ENCODE data around the gene KEAP1. TPM values are rescaled to one million over a fixed set of nuclear protein-coding genes. Genes with fewer than 3 reads are reported as not detected.

The KEAP1 gene
- polyA plus RNA-seq, 1 experiment, result 46.7 TPM

DNA sequence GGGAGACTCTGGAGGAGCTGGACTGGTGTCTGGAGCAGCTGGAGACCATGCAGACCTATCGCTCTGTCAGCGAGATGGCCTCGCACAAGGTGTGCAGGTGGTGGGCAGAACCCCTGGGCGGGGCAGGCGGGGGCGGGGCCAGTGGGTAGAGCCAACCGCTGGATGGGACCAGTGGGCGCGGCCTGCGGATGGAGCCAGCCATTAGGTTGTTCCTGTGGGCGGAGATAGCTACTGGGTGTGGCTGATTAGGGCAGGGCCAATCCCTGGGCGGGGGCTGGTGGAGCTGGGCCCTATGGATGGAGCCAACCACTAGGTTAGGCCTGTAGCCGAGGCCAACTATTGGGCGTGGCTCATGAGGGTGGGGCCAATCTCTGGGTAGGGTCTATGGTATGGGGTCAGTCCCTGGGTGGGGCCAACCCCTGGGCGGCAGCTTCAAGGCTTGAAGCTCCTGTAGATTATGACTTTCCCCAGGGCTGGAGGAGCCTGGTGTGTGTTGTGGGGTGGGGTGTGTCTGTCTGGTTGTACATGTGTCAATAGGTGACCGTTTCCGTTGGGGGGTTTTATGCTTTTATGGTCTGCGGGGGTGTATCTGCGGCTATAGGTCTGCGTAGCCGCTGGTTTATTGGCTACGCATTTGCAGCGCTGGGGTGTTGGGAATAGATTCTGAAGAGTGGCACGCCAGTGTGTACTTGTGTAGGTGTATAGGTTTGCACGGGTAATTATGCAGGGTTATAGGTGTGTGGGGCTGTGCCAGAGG lies 52.1 kb downstream of the KEAP1 start:
- H3K27me3 ChIP-seq (ENCODE audit: control insufficient read depth, insufficient read depth, low read length), result no peaks in the 10 kb centered on the region
- no peaks in the 10 kb centered on the region for H3K9me3 ChIP-seq (ENCODE audit: control insufficient read depth, insufficient read depth, low read length)
- H3K27ac ChIP-seq (ENCODE audit: low read depth, low read length), result no peak overlapping the region
- POLR2A ChIA-PET, result interaction anchor here (0.5 kb wide), 1 partner anchor 106 kb away, joined by 3 read pairs; no protein-coding TSS in a partner anchor
- DNase-seq (ENCODE audit: low read depth, low spot score), result no peak
- CTCF ChIA-PET, result interaction anchor here (1.2 to 1.7 kb wide), 2 partner anchors 14 to 16 kb away, joined by 3 to 4 read pairs; no protein-coding TSS in a partner anchor
- TF ChIP-seq, protein P1, sequence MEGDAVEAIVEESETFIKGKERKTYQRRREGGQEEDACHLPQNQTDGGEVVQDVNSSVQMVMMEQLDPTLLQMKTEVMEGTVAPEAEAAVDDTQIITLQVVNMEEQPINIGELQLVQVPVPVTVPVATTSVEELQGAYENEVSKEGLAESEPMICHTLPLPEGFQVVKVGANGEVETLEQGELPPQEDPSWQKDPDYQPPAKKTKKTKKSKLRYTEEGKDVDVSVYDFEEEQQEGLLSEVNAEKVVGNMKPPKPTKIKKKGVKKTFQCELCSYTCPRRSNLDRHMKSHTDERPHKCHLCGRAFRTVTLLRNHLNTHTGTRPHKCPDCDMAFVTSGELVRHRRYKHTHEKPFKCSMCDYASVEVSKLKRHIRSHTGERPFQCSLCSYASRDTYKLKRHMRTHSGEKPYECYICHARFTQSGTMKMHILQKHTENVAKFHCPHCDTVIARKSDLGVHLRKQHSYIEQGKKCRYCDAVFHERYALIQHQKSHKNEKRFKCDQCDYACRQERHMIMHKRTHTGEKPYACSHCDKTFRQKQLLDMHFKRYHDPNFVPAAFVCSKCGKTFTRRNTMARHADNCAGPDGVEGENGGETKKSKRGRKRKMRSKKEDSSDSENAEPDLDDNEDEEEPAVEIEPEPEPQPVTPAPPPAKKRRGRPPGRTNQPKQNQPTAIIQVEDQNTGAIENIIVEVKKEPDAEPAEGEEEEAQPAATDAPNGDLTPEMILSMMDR (IDR thresholded peaks at IDR 0.05; ENCODE audit: low read depth, low read length), result no peak
- H3K4me3 ChIP-seq (ENCODE audit: low read depth, low read length), result no peak overlapping the region

DNA sequence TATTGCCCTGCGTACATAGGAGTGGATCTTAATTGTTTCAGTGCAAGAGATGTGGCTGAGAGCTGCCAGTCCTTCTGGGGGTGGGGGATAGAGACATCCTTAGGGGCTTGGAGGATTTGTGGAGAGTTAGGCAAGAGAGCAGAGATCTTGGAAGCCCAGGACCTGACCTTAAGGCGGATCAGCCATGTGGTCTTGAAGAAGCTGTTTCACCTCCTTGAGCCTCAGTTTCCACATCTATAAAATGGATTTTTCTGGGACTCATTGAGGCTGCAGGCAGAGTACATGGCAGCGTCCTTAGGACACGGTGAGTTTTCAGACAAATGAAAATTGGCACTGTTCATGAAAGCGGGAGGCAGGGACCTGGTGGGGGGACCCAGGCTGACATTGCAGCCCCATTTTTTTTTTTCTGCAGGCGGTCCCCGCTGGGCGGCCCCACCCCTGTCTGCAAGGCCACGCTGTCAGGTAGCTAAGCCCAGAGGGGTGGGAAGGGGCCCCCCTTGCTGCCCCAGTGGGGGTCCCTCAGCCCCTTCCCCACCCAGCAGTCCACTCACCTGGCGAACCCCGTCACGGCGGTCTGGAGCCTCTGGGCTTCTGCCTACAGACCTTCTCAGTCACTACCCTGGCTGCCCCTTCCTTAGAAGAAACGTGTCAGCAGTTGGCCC lies 52.8 kb downstream of the KEAP1 start:
- ChIA-PET POLR2A (no interaction called here), CTCF (interaction anchor here (1.2 to 1.7 kb wide), 2 partner anchors 13 to 15 kb away, joined by 3 to 4 read pairs; no protein-coding TSS in a partner anchor)
- no peak for DNase-seq (ENCODE audit: low read depth, low spot score)
- no peaks in the 10 kb centered on the region for H3K9me3 ChIP-seq (ENCODE audit: control insufficient read depth, insufficient read depth, low read length)
- H3K27ac ChIP-seq (ENCODE audit: low read depth, low read length), result no peak overlapping the region
- no peak overlapping the region for H3K4me3 ChIP-seq (ENCODE audit: low read depth, low read length)
- TF ChIP-seq, protein P1 (IDR thresholded peaks at IDR 0.05; ENCODE audit: low read depth, low read length), result no peak
- H3K27me3 ChIP-seq (ENCODE audit: control insufficient read depth, insufficient read depth, low read length), result no peaks in the 10 kb centered on the region

- POLR2A ChIA-PET, result no interaction called here
- TF ChIP-seq, protein P1 (IDR thresholded peaks at IDR 0.05; ENCODE audit: low read depth, low read length), result no peak
Measured at GRCh38 chr19:10449037-10449436, 54.1 kb downstream of the KEAP1 start.

GRCh38 chr19:10442698-10443097 lies 60.5 kb downstream of the KEAP1 start:
- Histone ChIP-seq H3K27ac (ENCODE audit: low read depth, low read length) (no peak overlapping the region), H3K27me3 (ENCODE audit: control insufficient read depth, insufficient read depth, low read length) (no peaks in the 10 kb centered on the region), H3K9me3 (ENCODE audit: control insufficient read depth, insufficient read depth, low read length) (no peaks in the 10 kb centered on the region), H3K4me3 (ENCODE audit: low read depth, low read length) (no peak overlapping the region)
- TF ChIP-seq, protein P1 (IDR thresholded peaks at IDR 0.05; ENCODE audit: low read depth, low read length), result no peak
- ChIA-PET POLR2A (no interaction called here), CTCF (no interaction called here)
- DNase-seq (ENCODE audit: low read depth, low spot score), result no peak

More at GRCh38 chr19:10449037-10449436, 54.1 kb downstream of the KEAP1 start:
- DNase-seq (ENCODE audit: low read depth, low spot score), result no peak
- Histone ChIP-seq H3K4me3 (ENCODE audit: low read depth, low read length) (no peak overlapping the region), H3K27ac (ENCODE audit: low read depth, low read length) (no peak overlapping the region), H3K9me3 (ENCODE audit: control insufficient read depth, insufficient read depth, low read length) (no peaks in the 10 kb centered on the region), H3K27me3 (ENCODE audit: control insufficient read depth, insufficient read depth, low read length) (no peaks in the 10 kb centered on the region)
- CTCF ChIA-PET, result no interaction called here

DNA sequence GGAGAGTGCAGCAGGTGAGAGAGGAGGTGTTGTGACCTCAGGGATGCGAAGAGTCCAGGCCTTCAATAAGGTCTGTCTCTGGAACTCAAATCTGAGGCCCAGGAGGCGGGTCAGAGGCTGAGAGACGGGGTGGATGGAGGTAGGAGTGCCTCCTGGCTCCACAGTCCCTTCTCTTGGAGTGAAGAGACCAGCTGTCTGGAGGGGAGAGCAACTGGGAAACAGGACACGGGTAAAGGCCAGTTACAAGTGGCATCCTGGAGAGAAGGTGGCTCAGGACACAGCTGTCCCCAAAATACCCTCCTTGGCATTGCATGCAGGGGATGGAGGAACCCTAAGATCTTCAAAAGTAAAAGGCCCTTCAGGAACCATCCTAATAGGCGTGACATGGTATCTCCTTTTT lies 63.6 kb downstream of the KEAP1 start:
- POLR2A ChIA-PET, result no interaction called here
- no peaks in the 10 kb centered on the region for H3K27me3 ChIP-seq (ENCODE audit: control insufficient read depth, insufficient read depth, low read length)
- DNase-seq (ENCODE audit: low read depth, low spot score), result no peak
- no peak overlapping the region for H3K27ac ChIP-seq (ENCODE audit: low read depth, low read length)
- H3K4me3 ChIP-seq (ENCODE audit: low read depth, low read length), result no peak overlapping the region
- no peaks in the 10 kb centered on the region for H3K9me3 ChIP-seq (ENCODE audit: control insufficient read depth, insufficient read depth, low read length)
- CTCF ChIA-PET, result interaction anchor here (1.2 kb wide), 1 partner anchor 14 kb away, joined by 9 read pairs; no protein-coding TSS in a partner anchor
- TF ChIP-seq, protein P1 (IDR thresholded peaks at IDR 0.05; ENCODE audit: low read depth, low read length), result no peak

Data from AG04450 (cell line).